Endothelial cell of hepatic sinusoid (primary cell): Measurements from ENCODE around the gene SMG9.

ENCODE experiments used
- in situ Hi-C: cut with HindIII; loops from 2 replicates; pipeline ENCODE4 v1.10.0; 2017; ENCODE audit warnings: low sequenced_read_pairs

The SMG9 gene

GRCh38 chr19:43754503-43755255 is at the start of gene SMG9:
TSS of gene SMG9 (minus strand) at chr19:43754962. CDS start at chr19:43750741, 4,221 bp downstream.
- in situ Hi-C loops: no loop called here

GRCh38 chr19:43804432-43804831 is 49.7 kb upstream of the SMG9 start:
- in situ Hi-C loops: no loop called here

- in situ Hi-C loops: no loop called here
Measured at GRCh38 chr19:43802216-43802951, 47.6 kb upstream of the SMG9 start, which contains the start of gene LYPD5. TSS of gene LYPD5 (minus strand) at chr19:43802447. CDS start at chr19:43802380, 67 bp downstream.

- in situ Hi-C loops: no loop called here
Measured at GRCh38 chr19:43799502-43800142, 44.9 kb upstream of the SMG9 start.

GRCh38 chr19:43798546-43799409 is 44.0 kb upstream of the SMG9 start:
- in situ Hi-C loops: no loop called here

GRCh38 chr19:43798026-43798545 is 43.3 kb upstream of the SMG9 start:
- in situ Hi-C loops: no loop called here

- in situ Hi-C loops: no loop called here
Measured at GRCh38 chr19:43797556-43797955, 42.8 kb upstream of the SMG9 start.

- in situ Hi-C loops: no loop called here
Measured at GRCh38 chr19:43797118-43797517, 42.4 kb upstream of the SMG9 start.

- in situ Hi-C loops: no loop called here
Measured at GRCh38 chr19:43790587-43790986, 35.8 kb upstream of the SMG9 start.

GRCh38 chr19:43789029-43789428 is 34.3 kb upstream of the SMG9 start:
- in situ Hi-C loops: no loop called here

GRCh38 chr19:43786665-43787064 is 31.9 kb upstream of the SMG9 start:
- in situ Hi-C loops: no loop called here

GRCh38 chr19:43784981-43785808 is 30.4 kb upstream of the SMG9 start:
- in situ Hi-C loops: no loop called here

GRCh38 chr19:43784241-43784980 is 29.6 kb upstream of the SMG9 start:
- in situ Hi-C loops: no loop called here

GRCh38 chr19:43783636-43784035 is 28.9 kb upstream of the SMG9 start:
- in situ Hi-C loops: no loop called here

GRCh38 chr19:43782689-43783231 is 28.0 kb upstream of the SMG9 start:
- in situ Hi-C loops: no loop called here

- in situ Hi-C loops: no loop called here
Measured at GRCh38 chr19:43782311-43782660, 27.5 kb upstream of the SMG9 start.

GRCh38 chr19:43781630-43782310 is 27.0 kb upstream of the SMG9 start:
- in situ Hi-C loops: no loop called here
